ENCODE data around the gene NECTIN1. TPM values are rescaled to one million over a fixed set of nuclear protein-coding genes. Genes with fewer than 3 reads are reported as not detected.
A peak's percentile ranks its signal among the peaks of the same experiment; 100 is the strongest.

Gene NECTIN1
- total RNA-seq, 1 donor, result 5.8 TPM

- no peaks in the 10 kb centered on the region for H3K79me2 ChIP-seq (ENCODE audit: insufficient read depth, low read length)
- no peak overlapping the region for H3K4me2 ChIP-seq (ENCODE audit: insufficient read depth, low read length)
- no peaks in the 10 kb centered on the region for H3K27me3 ChIP-seq (ENCODE audit: insufficient read depth, low read length)
- DNase-seq (ENCODE audit: insufficient read length, low spot score, missing footprints), result no peak
- no peaks in the 10 kb centered on the region for H3K36me3 ChIP-seq (ENCODE audit: insufficient read depth, low read length)
- H3K4me1 ChIP-seq (ENCODE audit: insufficient read depth, low read length), result no peaks in the 10 kb centered on the region
- H2AFZ ChIP-seq (ENCODE audit: low read length), result no peak overlapping the region
- H4K20me1 ChIP-seq (ENCODE audit: insufficient read depth, low read length), result peaks cover 4% of the 10 kb centered on the region
- H3K27ac ChIP-seq (ENCODE audit: low read depth, low read length), result no peak overlapping the region
- H3K4me3 ChIP-seq (ENCODE audit: insufficient read depth, low read length), result no peak overlapping the region
- TF ChIP-seq, protein P1, sequence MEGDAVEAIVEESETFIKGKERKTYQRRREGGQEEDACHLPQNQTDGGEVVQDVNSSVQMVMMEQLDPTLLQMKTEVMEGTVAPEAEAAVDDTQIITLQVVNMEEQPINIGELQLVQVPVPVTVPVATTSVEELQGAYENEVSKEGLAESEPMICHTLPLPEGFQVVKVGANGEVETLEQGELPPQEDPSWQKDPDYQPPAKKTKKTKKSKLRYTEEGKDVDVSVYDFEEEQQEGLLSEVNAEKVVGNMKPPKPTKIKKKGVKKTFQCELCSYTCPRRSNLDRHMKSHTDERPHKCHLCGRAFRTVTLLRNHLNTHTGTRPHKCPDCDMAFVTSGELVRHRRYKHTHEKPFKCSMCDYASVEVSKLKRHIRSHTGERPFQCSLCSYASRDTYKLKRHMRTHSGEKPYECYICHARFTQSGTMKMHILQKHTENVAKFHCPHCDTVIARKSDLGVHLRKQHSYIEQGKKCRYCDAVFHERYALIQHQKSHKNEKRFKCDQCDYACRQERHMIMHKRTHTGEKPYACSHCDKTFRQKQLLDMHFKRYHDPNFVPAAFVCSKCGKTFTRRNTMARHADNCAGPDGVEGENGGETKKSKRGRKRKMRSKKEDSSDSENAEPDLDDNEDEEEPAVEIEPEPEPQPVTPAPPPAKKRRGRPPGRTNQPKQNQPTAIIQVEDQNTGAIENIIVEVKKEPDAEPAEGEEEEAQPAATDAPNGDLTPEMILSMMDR (IDR thresholded peaks at IDR 0.05; ENCODE audit: extremely low read depth, low read depth, low read length), result no peak
- no peaks in the 10 kb centered on the region for H3K9me3 ChIP-seq (ENCODE audit: low read depth, low read length)
Observed at GRCh38 chr11:119708384-119708783, 20.6 kb downstream of the NECTIN1 start.

- Histone ChIP-seq H3K4me2 (ENCODE audit: insufficient read depth, low read length) (no peak overlapping the region), H3K79me2 (ENCODE audit: insufficient read depth, low read length) (no peaks in the 10 kb centered on the region), H3K36me3 (ENCODE audit: insufficient read depth, low read length) (no peaks in the 10 kb centered on the region), H3K4me1 (ENCODE audit: insufficient read depth, low read length) (no peaks in the 10 kb centered on the region), H3K9me3 (ENCODE audit: low read depth, low read length) (no peaks in the 10 kb centered on the region), H4K20me1 (ENCODE audit: insufficient read depth, low read length) (peaks cover 4% of the 10 kb centered on the region), H2AFZ (ENCODE audit: low read length) (no peak overlapping the region), H3K27ac (ENCODE audit: low read depth, low read length) (no peak overlapping the region), H3K27me3 (ENCODE audit: insufficient read depth, low read length) (no peaks in the 10 kb centered on the region), H3K4me3 (ENCODE audit: insufficient read depth, low read length) (no peak overlapping the region)
- no peak for DNase-seq (ENCODE audit: insufficient read length, low spot score, missing footprints)
- TF ChIP-seq, protein P1 (IDR thresholded peaks at IDR 0.05; ENCODE audit: extremely low read depth, low read depth, low read length), result peak; percentile 28
Observed at GRCh38 chr11:119706887-119707286, 22.1 kb downstream of the NECTIN1 start.

DNA sequence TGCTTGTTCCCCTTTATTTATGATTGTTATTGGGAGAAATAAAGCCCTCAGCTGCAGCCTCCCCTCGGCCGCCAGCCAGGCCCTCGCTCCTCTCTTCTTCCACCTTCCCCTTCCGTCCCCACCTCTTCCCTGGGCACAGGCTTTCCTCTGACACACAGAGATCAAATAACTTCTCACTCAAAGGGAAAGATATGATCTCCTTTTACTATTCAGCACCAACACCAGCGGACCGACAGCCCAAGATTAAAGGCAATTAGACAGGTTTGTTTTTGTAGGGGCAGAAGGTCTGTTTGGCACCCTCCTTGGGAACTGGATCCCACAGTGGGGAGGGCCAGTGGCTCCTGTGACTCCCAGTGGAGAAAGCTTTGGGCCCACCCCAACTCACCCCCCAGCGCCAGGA is 23.0 kb downstream of the NECTIN1 start:
- peaks cover 4% of the 10 kb centered on the region for H4K20me1 ChIP-seq (ENCODE audit: insufficient read depth, low read length)

GRCh38 chr11:119705362-119705761 is 23.6 kb downstream of the NECTIN1 start:
- DNase-seq (ENCODE audit: insufficient read length, low spot score, missing footprints), result no peak
- TF ChIP-seq, protein P1 (IDR thresholded peaks at IDR 0.05; ENCODE audit: extremely low read depth, low read depth, low read length), result no peak
- no peak overlapping the region for H3K4me2 ChIP-seq (ENCODE audit: insufficient read depth, low read length)
- H2AFZ ChIP-seq (ENCODE audit: low read length), result no peak overlapping the region
- peaks cover 6% of the 10 kb centered on the region for H3K4me1 ChIP-seq (ENCODE audit: insufficient read depth, low read length)
- no peaks in the 10 kb centered on the region for H3K9me3 ChIP-seq (ENCODE audit: low read depth, low read length)
- no peak overlapping the region for H3K27ac ChIP-seq (ENCODE audit: low read depth, low read length)
- H3K27me3 ChIP-seq (ENCODE audit: insufficient read depth, low read length), result no peaks in the 10 kb centered on the region
- no peaks in the 10 kb centered on the region for H3K79me2 ChIP-seq (ENCODE audit: insufficient read depth, low read length)
- H3K4me3 ChIP-seq (ENCODE audit: insufficient read depth, low read length), result no peak overlapping the region
- no peaks in the 10 kb centered on the region for H3K36me3 ChIP-seq (ENCODE audit: insufficient read depth, low read length)
- H4K20me1 ChIP-seq (ENCODE audit: insufficient read depth, low read length), result peaks cover under 1% of the 10 kb centered on the region

More for the DNA sequence above, 23.0 kb downstream of the NECTIN1 start:
- no peak for DNase-seq (ENCODE audit: insufficient read length, low spot score, missing footprints)
- Histone ChIP-seq H3K27ac (ENCODE audit: low read depth, low read length) (no peak overlapping the region), H3K9me3 (ENCODE audit: low read depth, low read length) (no peaks in the 10 kb centered on the region), H3K4me2 (ENCODE audit: insufficient read depth, low read length) (no peak overlapping the region), H3K27me3 (ENCODE audit: insufficient read depth, low read length) (no peaks in the 10 kb centered on the region), H3K4me3 (ENCODE audit: insufficient read depth, low read length) (no peak overlapping the region), H3K36me3 (ENCODE audit: insufficient read depth, low read length) (no peaks in the 10 kb centered on the region), H2AFZ (ENCODE audit: low read length) (no peak overlapping the region), H3K4me1 (ENCODE audit: insufficient read depth, low read length) (peaks cover under 1% of the 10 kb centered on the region), H3K79me2 (ENCODE audit: insufficient read depth, low read length) (no peaks in the 10 kb centered on the region)
- TF ChIP-seq, protein P1 (IDR thresholded peaks at IDR 0.05; ENCODE audit: extremely low read depth, low read depth, low read length), result no peak
